Naive thymus-derived CD4-positive, alpha-beta T cell (primary cell): Measurements from ENCODE around the gene TNPO1. TPM values are rescaled to one million over a fixed set of nuclear protein-coding genes. Genes with fewer than 3 reads are reported as not detected.

Experiments used
- ATAC-seq: fragments of 150-1000 bp; cut with Tn5 transposase; 2 replicates; pipeline ENCODE4 v1.10.0; 2021; ENCODE audit warnings: mild to moderate bottlenecking, moderate library complexity
- CTCF ChIA-PET: fragments of 350-600 bp; sonication (Branson Sonifier 250); formaldehyde crosslinking; loops from one replicate; lab custom pipeline; 2021; ENCODE audit warnings: antibody characterized with exemption; lab: Charles Lee
- POLR2A ChIA-PET: fragments of 350-600 bp; sonication (Branson Sonifier 250); formaldehyde crosslinking; loops from one replicate; lab custom pipeline; 2021; ENCODE audit warnings: antibody characterized with exemption, inconsistent platforms; lab: Charles Lee
- DNase-seq, 9 donors: peaks; one replicate each; pipeline versions ENCODE4 v3.0.0 to v3.0.0-alpha.2; 2020 to 2022; ENCODE audit warnings: mixed read lengths in 1 of 9
- H3K27ac ChIP-seq: one replicate; pipeline ENCODE4 v1.7.0; 2013; ENCODE audit warnings: mild to moderate bottlenecking, low read depth, low read length, moderate library complexity
- H3K27me3 ChIP-seq, 2 donors: one replicate each; pipeline ENCODE4 v1.7.0; 2013; ENCODE audit warnings: low read length in 2 of 2, mild to moderate bottlenecking in 2 of 2, moderate library complexity in 2 of 2; ENCODE audit not compliant: control insufficient read depth in 2 of 2, insufficient read depth in 2 of 2
- H3K36me3 ChIP-seq, 3 experiments: 1 replicate in 2 of 3; 2 replicates in 1 of 3; pipeline ENCODE4 v1.7.0; 2013; ENCODE audit warnings: low read length in 3 of 3, mild to moderate bottlenecking in 3 of 3, moderate library complexity in 1 of 3; ENCODE audit not compliant: insufficient read depth in 3 of 3, control insufficient read depth in 2 of 3
- H3K4me1 ChIP-seq, 2 donors: one replicate each; pipeline ENCODE4 v1.7.0; 2013; ENCODE audit warnings: low read length in 2 of 2, mild to moderate bottlenecking in 2 of 2, moderate library complexity in 1 of 2; ENCODE audit not compliant: control insufficient read depth in 2 of 2, insufficient read depth in 2 of 2
- H3K4me3 ChIP-seq: 2 replicates; pipeline ENCODE4 v1.7.0; 2013; ENCODE audit warnings: mild to moderate bottlenecking, low read length
- H3K9me3 ChIP-seq, 3 experiments: 1 replicate in 2 of 3; 2 replicates in 1 of 3; pipeline ENCODE4 v1.7.0; 2013; ENCODE audit warnings: low read length in 3 of 3; ENCODE audit not compliant: control insufficient read depth in 2 of 3
- H3K27ac Mint-ChIP-seq, 9 donors: one replicate each; pipeline ENCODE4 v1.8.0; 2020 to 2022; ENCODE audit warnings: mixed read lengths in 9 of 9, mild to moderate bottlenecking in 8 of 9, moderate library complexity in 5 of 9, inconsistent platforms in 2 of 9
- H3K27me3 Mint-ChIP-seq, 5 donors: one replicate each; pipeline ENCODE4 v1.8.0; 2021 to 2022; ENCODE audit warnings: mixed read lengths in 5 of 5, mild to moderate bottlenecking in 1 of 5
- H3K36me3 Mint-ChIP-seq, 5 donors: one replicate each; pipeline ENCODE4 v1.8.0; 2020 to 2022; ENCODE audit warnings: mixed read lengths in 5 of 5, mild to moderate bottlenecking in 3 of 5, inconsistent platforms in 1 of 5
- H3K4me1 Mint-ChIP-seq, 7 donors: one replicate each; pipeline ENCODE4 v1.8.0; 2020 to 2022; ENCODE audit warnings: mixed read lengths in 7 of 7, mild to moderate bottlenecking in 3 of 7, inconsistent platforms in 1 of 7
- H3K4me3 Mint-ChIP-seq, 10 donors: one replicate each; pipeline ENCODE4 v1.8.0; 2020 to 2022; ENCODE audit warnings: mild to moderate bottlenecking in 10 of 10, mixed read lengths in 10 of 10, moderate library complexity in 6 of 10, inconsistent platforms in 2 of 10
- H3K9me3 Mint-ChIP-seq, 11 donors: one replicate each; pipeline ENCODE4 v1.8.0; 2020 to 2022; ENCODE audit warnings: mixed read lengths in 11 of 11, mild to moderate bottlenecking in 4 of 11, inconsistent platforms in 1 of 11, moderate library complexity in 1 of 11
- intact Hi-C, 2 donors: fragments of 100-400 bp; cut with micrococcal nuclease; formaldehyde crosslinking; loops; one replicate each; pipeline ENCODE4 v1.15.1; 2023
- polyA plus RNA-seq, 2 donors: library from polyadenylated mRNA; unstranded; fragments of 300-500 nt; fragmentation: Illumina TruSeq; gene quantifications; one replicate each; pipeline ENCODE4 v1.2.3, GENCODE V29; 2021
- total RNA-seq, 6 experiments: library from RNA in 5 of 6; stranded (reverse) in 5 of 6; gene quantifications; 1 replicate in 5 of 6; 2 replicates in 1 of 6; pipeline ENCODE4 v1.2.3 and lab custom pipeline; 2021 to 2026

Gene TNPO1
- total and polyA plus RNA-seq, 7 experiments from 2014 or later = 52.8 to 96.3 (median 74.4) TPM

- peak in 4 of 9 donors; percentile 2 to 63 (median 20) for DNase-seq
- H3K36me3 ChIP-seq = peaks cover 0 to 12% (median 0%) of the 10 kb centered on the region in 3 experiments
- H3K4me1 ChIP-seq = peaks cover 6 to 21% of the 10 kb centered on the region in 2 donors
- CTCF ChIA-PET = no interaction called here
- POLR2A ChIA-PET = interaction anchor here (2.3 kb wide), 1 partner anchor 34 kb away, joined by 16 read pairs; no protein-coding TSS in a partner anchor
- peak overlapping the region; percentile 90 to 100 (median 98) for H3K4me3 Mint-ChIP-seq
- H3K27ac Mint-ChIP-seq = peak overlapping the region; percentile 78 to 96 (median 92)
- peak overlapping the region; percentile 93 for H3K27ac ChIP-seq
- no peaks in the 10 kb centered on the region for H3K9me3 ChIP-seq
- peaks cover 0 to 4% (median 0%) of the 10 kb centered on the region in 5 donors for H3K36me3 Mint-ChIP-seq
- H3K9me3 Mint-ChIP-seq = no peaks in the 10 kb centered on the region
- intact Hi-C loops = loop anchor here (1.0 to 10.0 kb wide), 11 partner anchors 33 to 749 kb away; partner anchors contain the start of genes BTF3 (in 1 of the 2), FOXD1 (in 1 of the 2), MRPS27 (in 1 of the 2) and PTCD2 (in 1 of the 2)
- peaks cover 8 to 37% (median 26%) of the 10 kb centered on the region in 5 donors for H3K27me3 Mint-ChIP-seq
- peaks cover 14 to 32% (median 23%) of the 10 kb centered on the region in 7 donors for H3K4me1 Mint-ChIP-seq
- H3K4me3 ChIP-seq = peak overlapping the region; percentile 83
- H3K27me3 ChIP-seq = no peaks in the 10 kb centered on the region
- peak; percentile 63 for ATAC-seq
Observed at GRCh38 chr5:72815580-72816283, 729 bp upstream of the TNPO1 start.

GRCh38 chr5:72817076-72817481 lies 618 bp downstream of the TNPO1 start:
- Histone ChIP-seq H3K4me1 (peaks cover 6 to 21% of the 10 kb centered on the region in 2 donors), H3K27ac (peak overlapping the region; percentile 93), H3K9me3 (no peaks in the 10 kb centered on the region), H3K27me3 (no peaks in the 10 kb centered on the region), H3K4me3 (peak overlapping the region; percentile 83), H3K36me3 (peaks cover 0 to 12% (median 0%) of the 10 kb centered on the region in 3 experiments)
- H3K4me1 Mint-ChIP-seq = peaks cover 14 to 38% (median 28%) of the 10 kb centered on the region in 7 donors
- DNase-seq = peak in 4 of 9 donors; percentile 19 to 41 (median 32)
- peak overlapping the region; percentile 81 to 98 (median 94) for H3K27ac Mint-ChIP-seq
- peak; percentile 21 for ATAC-seq
- no peaks in the 10 kb centered on the region for H3K9me3 Mint-ChIP-seq
- peaks cover 0 to 4% (median 0%) of the 10 kb centered on the region in 5 donors for H3K36me3 Mint-ChIP-seq
- intact Hi-C loops = loop anchor here (1.0 to 10.0 kb wide), 8 partner anchors 138 to 680 kb away; partner anchors contain the start of genes FCHO2 (in 1 of the 2), FOXD1 (in 1 of the 2), MRPS27 (in 1 of the 2) and PTCD2 (in 1 of the 2)
- H3K4me3 Mint-ChIP-seq = peak overlapping the region; percentile 90 to 100 (median 98)
- ChIA-PET CTCF (interaction anchor here (0.6 to 3.6 kb wide), 3 partner anchors 32 to 207 kb away, joined by 3 to 29 read pairs (median 4); no protein-coding TSS in a partner anchor), POLR2A (interaction anchor here (0.9 to 2.3 kb wide), 3 partner anchors 17 to 32 kb away, joined by 3 to 16 read pairs (median 5); no protein-coding TSS in a partner anchor)
- H3K27me3 Mint-ChIP-seq = peaks cover 5 to 24% (median 15%) of the 10 kb centered on the region in 5 donors

- POLR2A ChIA-PET = interaction anchor here (1.6 to 2.3 kb wide), 2 partner anchors 24 to 32 kb away, joined by 5 to 16 read pairs; no protein-coding TSS in a partner anchor
- intact Hi-C loops = loop anchor here (1.0 to 10.0 kb wide), 9 partner anchors 65 to 680 kb away; partner anchors contain the start of genes FCHO2 (in 1 of the 2), FOXD1 (in 1 of the 2), MRPS27 (in 1 of the 2) and PTCD2 (in 1 of the 2)
- Histone ChIP-seq H3K9me3 (no peaks in the 10 kb centered on the region), H3K27me3 (no peaks in the 10 kb centered on the region), H3K27ac (peak overlapping the region; percentile 93), H3K36me3 (peaks cover 0 to 12% (median 0%) of the 10 kb centered on the region in 3 experiments), H3K4me3 (peak overlapping the region; percentile 83), H3K4me1 (peaks cover 6 to 21% of the 10 kb centered on the region in 2 donors)
- CTCF ChIA-PET = interaction anchor here (0.6 to 3.6 kb wide), 5 partner anchors 29 to 207 kb away, joined by 3 to 29 read pairs (median 4); no protein-coding TSS in a partner anchor
- no peaks in the 10 kb centered on the region for H3K9me3 Mint-ChIP-seq
- no peaks in the 10 kb centered on the region for H3K36me3 Mint-ChIP-seq
- DNase-seq (peak in 3 of 9 donors; percentile 11 to 12 (median 12)), ATAC-seq (no peak)
- H3K4me3 Mint-ChIP-seq = peak overlapping the region; percentile 90 to 100 (median 98)
- peak overlapping the region in 8 of 9 donors; percentile 90 to 98 (median 94) for H3K27ac Mint-ChIP-seq
- peaks cover 0 to 19% (median 8%) of the 10 kb centered on the region in 5 donors for H3K27me3 Mint-ChIP-seq
- peaks cover 14 to 39% (median 29%) of the 10 kb centered on the region in 7 donors for H3K4me1 Mint-ChIP-seq
Observed at GRCh38 chr5:72817671-72818266, 1.3 kb downstream of the TNPO1 start.

- Histone ChIP-seq H3K4me3 (no peak overlapping the region), H3K27me3 (no peaks in the 10 kb centered on the region), H3K27ac (no peak overlapping the region), H3K36me3 (peaks cover 0 to 12% (median 0%) of the 10 kb centered on the region in 3 experiments), H3K4me1 (peaks cover 6 to 21% of the 10 kb centered on the region in 2 donors), H3K9me3 (no peaks in the 10 kb centered on the region)
- Mint-ChIP-seq H3K9me3 (no peaks in the 10 kb centered on the region), H3K4me3 (peak overlapping the region in 6 of 10 donors; percentile 6 to 37 (median 22)), H3K27me3 (peaks cover 0 to 10% (median 3%) of the 10 kb centered on the region in 5 donors), H3K36me3 (no peaks in the 10 kb centered on the region), H3K27ac (peak overlapping the region in 2 of 9 donors; percentile 14 to 18), H3K4me1 (peaks cover 14 to 39% (median 29%) of the 10 kb centered on the region in 7 donors)
- ATAC-seq (peak; percentile 37), DNase-seq (peak; percentile 10 to 55 (median 32))
- ChIA-PET POLR2A (no interaction called here), CTCF (interaction anchor here (0.6 to 3.6 kb wide), 4 partner anchors 7 to 455 kb away, joined by 3 to 29 read pairs (median 3); no protein-coding TSS in a partner anchor)
- intact Hi-C loops = loop anchor here (1.0 to 10.0 kb wide), 7 partner anchors 66 to 682 kb away; partner anchors contain the start of genes FOXD1 (in 1 of the 2), MRPS27 (in 1 of the 2) and PTCD2 (in 1 of the 2)
Observed at GRCh38 chr5:72818866-72819534, 2.5 kb downstream of the TNPO1 start.

GRCh38 chr5:72821776-72822175 lies 5.3 kb downstream of the TNPO1 start:
- ChIA-PET POLR2A (no interaction called here), CTCF (no interaction called here)
- ATAC-seq = no peak
- H3K27me3 Mint-ChIP-seq = peaks cover 0 to 8% (median 0%) of the 10 kb centered on the region in 5 donors
- Histone ChIP-seq H3K9me3 (no peaks in the 10 kb centered on the region), H3K27ac (no peak overlapping the region), H3K4me3 (no peak overlapping the region), H3K4me1 (peaks cover 6 to 17% of the 10 kb centered on the region in 2 donors), H3K27me3 (no peaks in the 10 kb centered on the region), H3K36me3 (peaks cover 0 to 3% (median 0%) of the 10 kb centered on the region in 3 experiments)
- H3K36me3 Mint-ChIP-seq = no peaks in the 10 kb centered on the region
- H3K4me3 Mint-ChIP-seq = no peak overlapping the region
- peaks cover 14 to 31% (median 29%) of the 10 kb centered on the region in 7 donors for H3K4me1 Mint-ChIP-seq
- intact Hi-C loops = no loop called here
- no peak overlapping the region for H3K27ac Mint-ChIP-seq
- no peak for DNase-seq
- H3K9me3 Mint-ChIP-seq = no peaks in the 10 kb centered on the region
